ENCODE measurements around the gene PPP2R5A. TPM values are rescaled to one million over a fixed set of nuclear protein-coding genes. Genes with fewer than 3 reads are reported as not detected.
A peak's percentile ranks its signal among the peaks of the same experiment; 100 is the strongest.

PPP2R5A gene
- 10 to 100 TPM; 42.7 to 44.0 TPM for total RNA-seq

DNA sequence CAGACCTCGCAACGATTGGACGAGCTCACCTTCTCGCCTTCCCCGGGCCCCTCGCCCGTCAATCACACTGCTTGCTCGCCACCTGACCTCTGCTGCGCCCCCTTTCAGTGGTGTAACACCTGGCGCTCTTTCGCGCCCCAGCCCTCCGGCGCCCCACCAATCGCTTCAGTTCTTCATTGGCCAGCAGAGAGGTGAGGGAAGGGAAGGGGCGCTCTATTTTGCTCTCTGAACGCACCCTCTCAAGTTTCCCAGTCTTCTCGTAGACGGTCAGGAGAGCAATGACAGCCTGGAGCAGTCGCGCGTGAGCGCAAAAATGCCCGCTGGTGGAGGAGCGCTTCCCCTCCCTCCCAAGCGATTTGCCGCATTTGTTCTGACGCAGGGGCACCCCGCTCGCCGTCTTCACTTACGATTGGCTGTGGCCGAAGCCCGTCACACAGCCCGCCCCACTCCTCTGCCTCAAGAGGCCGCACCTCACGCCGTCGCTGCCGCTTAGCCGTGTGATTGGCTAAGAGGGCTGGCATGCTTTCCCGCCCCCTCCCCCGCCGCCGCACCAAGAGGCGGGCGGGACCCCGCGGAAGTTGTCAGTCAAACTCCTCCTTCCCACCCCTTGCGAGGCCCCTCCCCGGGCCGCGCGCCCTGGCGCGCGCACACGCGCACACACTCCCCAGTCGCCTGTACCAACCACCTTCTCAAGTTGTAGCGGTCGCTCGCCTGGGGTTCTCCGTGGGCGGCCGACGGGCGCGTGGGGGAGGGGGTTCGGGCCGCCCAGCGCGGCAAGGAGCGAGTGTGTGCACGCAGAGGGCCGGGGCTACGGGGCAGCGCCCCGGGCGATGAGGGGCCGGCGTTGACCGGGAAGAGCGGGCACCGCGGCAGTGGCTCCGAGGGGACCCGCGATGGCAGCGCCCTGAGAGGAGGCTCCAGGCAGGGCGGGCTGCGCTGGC lies at the start of gene PPP2R5A:
Gene PPP2R5A, plus strand, starts transcription at position 667 of the 941 bp plus-strand sequence. CDS start 701 bp downstream, outside the sequence.
- peak within 1 kb of the TSS; percentile 90 for H3K4me3 Mint-ChIP-seq
- H3K9me3 Mint-ChIP-seq (ENCODE audit: low read depth): no peaks in the 10 kb centered on the region
- DNase-seq (peak; percentile 99), ATAC-seq (peak; percentile 91)
- H3K4me1 Mint-ChIP-seq: peaks cover 35% of the 10 kb centered on the region
- H3K36me3 Mint-ChIP-seq: peaks cover 12% of the 10 kb centered on the region
- CTCF ChIA-PET: interaction anchor here (0.7 to 2.8 kb wide), 16 partner anchors 9 to 706 kb away, joined by 3 to 25 read pairs (median 4); partner anchors contain the start of genes DTL, INTS7 and SLC30A1
- H3K27ac Mint-ChIP-seq: peak within 1 kb of the TSS; percentile 96
- no peaks in the 10 kb centered on the region for H3K27me3 Mint-ChIP-seq

DNA sequence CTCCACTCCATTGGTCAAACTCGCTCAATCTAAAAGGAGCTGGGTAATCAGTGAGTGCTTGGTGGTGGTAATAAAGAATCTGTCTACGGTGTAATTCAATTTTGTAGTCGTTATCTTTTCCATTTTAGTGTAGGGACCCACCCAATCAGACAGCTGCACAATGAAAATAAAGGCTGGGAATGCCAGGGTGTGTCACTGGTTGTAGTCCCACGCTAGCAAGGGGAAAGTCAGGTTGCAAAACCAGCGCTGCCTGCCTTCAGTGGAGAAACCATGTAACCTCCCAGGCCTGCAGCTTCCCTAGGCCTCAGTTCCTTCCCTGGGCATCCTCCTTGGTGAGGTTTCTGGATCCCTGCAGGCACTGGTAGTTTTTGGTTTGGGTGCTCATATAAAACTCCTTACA lies 49.4 kb upstream of the PPP2R5A start:
- CTCF ChIA-PET: interaction anchor here (0.6 to 0.9 kb wide), 2 partner anchors 24 to 56 kb away, joined by 3 to 4 read pairs; no protein-coding TSS in a partner anchor
- DNase-seq (no peak), ATAC-seq (no peak)
- no peaks in the 10 kb centered on the region for H3K27me3 Mint-ChIP-seq
- no peak overlapping the region for H3K27ac Mint-ChIP-seq
- peaks cover 39% of the 10 kb centered on the region for H3K4me1 Mint-ChIP-seq
- H3K36me3 Mint-ChIP-seq: peaks cover 2% of the 10 kb centered on the region
- no peak overlapping the region for H3K4me3 Mint-ChIP-seq
- no peaks in the 10 kb centered on the region for H3K9me3 Mint-ChIP-seq (ENCODE audit: low read depth)

DNA sequence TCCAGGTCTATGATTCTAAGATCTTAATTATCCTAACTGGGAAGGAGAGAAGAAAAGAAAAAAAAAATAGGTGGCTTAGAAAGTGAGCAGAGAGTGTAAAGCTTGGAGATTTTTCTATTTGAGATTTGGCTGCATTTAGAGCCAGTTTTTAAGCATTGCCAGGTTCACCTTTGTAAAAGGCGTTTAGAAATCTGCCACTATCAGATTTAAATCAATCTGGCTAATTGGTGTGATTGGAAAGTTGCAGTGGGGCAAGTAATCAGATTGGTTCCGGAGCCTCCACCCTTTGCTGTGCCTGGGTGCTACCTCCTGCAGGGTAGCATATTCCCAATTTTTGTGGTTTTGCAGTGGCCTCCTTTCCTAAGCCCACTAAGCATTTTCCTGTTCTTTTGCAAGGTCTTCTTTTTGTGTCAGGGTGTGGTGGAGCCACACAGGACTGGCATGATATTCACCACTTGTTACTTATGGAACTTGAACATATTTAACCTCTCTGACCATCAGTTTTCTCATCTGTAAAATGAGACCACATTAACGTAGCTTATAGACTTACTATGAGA lies 48.5 kb upstream of the PPP2R5A start:
- Mint-ChIP-seq H3K9me3 (ENCODE audit: low read depth) (no peaks in the 10 kb centered on the region), H3K4me3 (no peak overlapping the region), H3K4me1 (peaks cover 38% of the 10 kb centered on the region), H3K27me3 (no peaks in the 10 kb centered on the region), H3K27ac (no peak overlapping the region), H3K36me3 (peaks cover 2% of the 10 kb centered on the region)
- no peak for ATAC-seq
- DNase-seq: no peak
- CTCF ChIA-PET: no interaction called here

DNA sequence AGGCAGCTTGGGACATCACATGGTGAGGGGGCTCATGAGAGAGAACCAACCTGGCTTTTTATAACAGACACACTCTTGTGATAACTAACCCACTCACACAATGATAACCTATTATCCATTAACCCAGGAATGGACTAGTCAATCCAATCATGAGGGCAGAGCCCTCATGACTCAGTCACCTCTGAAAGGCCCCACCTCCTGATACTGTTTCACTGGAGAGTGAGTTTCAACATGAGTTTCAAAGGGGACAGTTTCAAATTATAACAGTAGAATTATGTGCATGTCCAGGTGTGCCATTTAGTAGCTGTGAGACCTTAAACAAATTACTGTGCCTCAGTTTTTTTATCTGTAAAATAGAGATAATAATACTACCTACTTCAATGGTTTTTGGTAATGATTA lies 47.6 kb upstream of the PPP2R5A start:
- Mint-ChIP-seq H3K27ac (no peak overlapping the region), H3K36me3 (no peaks in the 10 kb centered on the region), H3K27me3 (no peaks in the 10 kb centered on the region), H3K9me3 (ENCODE audit: low read depth) (no peaks in the 10 kb centered on the region), H3K4me3 (no peak overlapping the region), H3K4me1 (peaks cover 30% of the 10 kb centered on the region)
- DNase-seq (peak; percentile 44), ATAC-seq (peak; percentile 47)
- CTCF ChIA-PET: interaction anchor here (1.6 kb wide), 2 partner anchors 10 to 18 kb away, joined by 4 to 6 read pairs; no protein-coding TSS in a partner anchor

DNA sequence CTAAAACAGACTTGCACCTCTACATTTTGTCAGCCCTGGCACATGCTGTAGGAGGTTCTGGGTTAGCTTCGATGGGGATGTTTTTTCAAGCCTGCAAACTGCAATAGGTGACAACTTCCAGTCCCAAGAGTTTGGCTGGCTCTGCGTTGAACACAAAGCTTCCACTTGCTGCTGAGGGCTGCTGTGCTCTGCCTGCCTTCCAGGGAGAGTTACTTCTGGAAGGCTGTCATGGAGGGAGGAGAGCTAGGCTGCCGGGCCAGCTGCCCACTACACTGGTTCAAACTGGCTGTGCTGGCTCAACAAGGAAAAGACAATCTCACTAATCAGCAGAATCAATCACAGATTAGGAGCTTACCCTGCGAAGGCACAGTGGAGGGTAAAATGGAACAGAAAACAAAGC lies 46.7 kb upstream of the PPP2R5A start:
- H3K4me1 Mint-ChIP-seq: peaks cover 24% of the 10 kb centered on the region
- no peak overlapping the region for H3K4me3 Mint-ChIP-seq
- H3K27ac Mint-ChIP-seq: no peak overlapping the region
- H3K27me3 Mint-ChIP-seq: no peaks in the 10 kb centered on the region
- ATAC-seq: no peak
- CTCF ChIA-PET: interaction anchor here (1.6 kb wide), 2 partner anchors 9 to 18 kb away, joined by 4 to 6 read pairs; no protein-coding TSS in a partner anchor
- no peaks in the 10 kb centered on the region for H3K36me3 Mint-ChIP-seq
- no peaks in the 10 kb centered on the region for H3K9me3 Mint-ChIP-seq (ENCODE audit: low read depth)
- DNase-seq: no peak

DNA sequence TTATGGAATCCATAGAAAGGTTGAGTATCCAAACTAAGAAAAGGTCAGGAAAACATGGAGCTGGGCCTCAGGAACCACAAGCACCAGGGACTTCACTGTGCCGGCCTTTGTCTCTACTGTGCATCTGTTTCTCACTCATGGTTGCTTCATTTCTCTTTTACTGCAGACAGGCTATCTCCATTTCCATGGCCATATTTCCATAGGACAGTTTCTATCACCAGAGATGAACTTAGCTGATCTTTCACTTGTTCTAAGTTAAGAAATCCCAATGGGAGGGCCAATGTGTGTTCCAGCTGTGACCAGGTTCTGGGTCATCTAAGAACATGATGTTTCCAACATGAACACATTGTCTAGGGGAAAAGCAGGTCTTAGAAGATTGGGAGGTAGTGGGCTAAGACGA lies 43.7 kb upstream of the PPP2R5A start:
- Mint-ChIP-seq H3K9me3 (ENCODE audit: low read depth) (no peaks in the 10 kb centered on the region), H3K36me3 (no peaks in the 10 kb centered on the region), H3K4me3 (no peak overlapping the region), H3K27me3 (no peaks in the 10 kb centered on the region), H3K27ac (no peak overlapping the region), H3K4me1 (peaks cover 11% of the 10 kb centered on the region)
- DNase-seq (no peak), ATAC-seq (no peak)
- CTCF ChIA-PET: interaction anchor here (0.8 kb wide), 1 partner anchor 9 kb away, joined by 3 read pairs; no protein-coding TSS in a partner anchor

DNA sequence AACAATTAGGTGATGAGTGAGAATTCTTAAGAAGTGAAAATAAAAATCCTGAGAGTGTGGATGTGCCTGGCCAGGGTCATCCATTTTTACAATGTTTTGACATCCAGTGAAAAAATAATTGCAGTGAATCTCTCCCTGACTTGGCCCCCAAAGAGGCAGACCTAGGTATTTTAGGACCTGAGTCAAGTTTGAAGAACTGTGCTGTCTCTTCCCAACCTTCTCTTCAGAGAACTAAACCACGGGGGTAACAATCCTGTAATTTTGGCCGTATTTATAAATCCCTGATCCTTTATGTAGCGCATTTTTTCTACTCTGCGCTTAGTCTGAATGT lies 43.3 kb upstream of the PPP2R5A start:
- Mint-ChIP-seq H3K9me3 (ENCODE audit: low read depth) (no peaks in the 10 kb centered on the region), H3K27ac (no peak overlapping the region), H3K27me3 (no peaks in the 10 kb centered on the region), H3K4me3 (no peak overlapping the region), H3K36me3 (no peaks in the 10 kb centered on the region), H3K4me1 (peaks cover 11% of the 10 kb centered on the region)
- CTCF ChIA-PET: interaction anchor here (0.8 kb wide), 1 partner anchor 10 kb away, joined by 3 read pairs; no protein-coding TSS in a partner anchor
- no peak for DNase-seq
- no peak for ATAC-seq

DNA sequence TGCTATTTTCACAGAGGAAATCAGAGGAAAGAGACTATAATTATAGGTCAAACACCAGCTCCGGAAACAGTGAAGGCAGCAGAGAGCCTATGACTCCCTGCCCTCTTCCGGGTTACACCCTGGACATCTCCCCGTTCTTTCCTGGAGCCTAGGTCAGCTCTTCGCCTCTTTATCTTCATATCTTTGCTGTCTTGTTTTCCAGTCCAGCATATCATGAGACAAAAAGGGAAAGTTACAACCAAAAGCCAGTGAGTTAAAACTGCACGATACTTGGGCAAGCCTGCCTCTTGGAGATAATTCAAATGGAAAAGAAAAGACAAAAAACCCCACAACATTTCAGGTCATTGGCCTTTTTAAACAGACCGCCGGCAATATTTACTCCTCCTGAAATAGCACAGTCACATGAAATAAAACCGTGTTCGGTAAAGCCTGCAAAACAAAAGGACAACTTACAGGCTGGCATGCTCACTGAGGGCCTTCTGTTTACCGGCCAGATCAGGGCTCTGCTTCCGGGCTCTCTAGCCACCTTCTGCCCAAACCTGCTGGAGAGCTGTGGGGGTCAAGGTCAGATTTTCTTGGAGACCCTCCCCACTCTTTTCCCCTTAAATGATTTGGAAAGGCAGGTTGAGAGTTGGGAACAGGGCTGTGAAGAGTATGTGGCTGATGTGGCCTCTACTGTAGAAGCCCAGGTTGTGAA lies 42.8 kb upstream of the PPP2R5A start:
- H3K36me3 Mint-ChIP-seq: no peaks in the 10 kb centered on the region
- CTCF ChIA-PET: interaction anchor here (1.2 kb wide), 1 partner anchor 41 kb away, joined by 3 read pairs; no protein-coding TSS in a partner anchor
- no peak for DNase-seq
- H3K4me1 Mint-ChIP-seq: peaks cover 11% of the 10 kb centered on the region
- no peak for ATAC-seq
- no peaks in the 10 kb centered on the region for H3K27me3 Mint-ChIP-seq
- H3K4me3 Mint-ChIP-seq: no peak overlapping the region
- peak overlapping the region; percentile 78 for H3K27ac Mint-ChIP-seq
- no peaks in the 10 kb centered on the region for H3K9me3 Mint-ChIP-seq (ENCODE audit: low read depth)

DNA sequence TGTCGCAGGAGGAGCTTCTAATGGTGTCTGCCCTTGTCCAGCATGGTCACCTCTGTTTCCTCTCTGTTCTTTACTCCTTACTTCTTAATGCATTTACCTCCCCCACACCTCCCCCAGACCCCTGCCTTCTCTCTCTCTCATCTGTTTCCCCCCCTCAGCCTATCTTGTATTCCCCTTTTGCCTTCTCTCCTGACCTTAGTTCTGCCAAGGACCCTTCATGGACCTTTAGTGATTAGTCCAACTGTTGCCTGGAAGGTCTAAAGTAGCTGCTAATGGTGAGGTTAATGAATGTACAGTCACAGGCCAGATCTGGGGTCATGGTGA lies 42.3 kb upstream of the PPP2R5A start:
- ATAC-seq (no peak), DNase-seq (no peak)
- Mint-ChIP-seq H3K4me3 (no peak overlapping the region), H3K9me3 (ENCODE audit: low read depth) (no peaks in the 10 kb centered on the region), H3K27me3 (no peaks in the 10 kb centered on the region), H3K4me1 (peaks cover 11% of the 10 kb centered on the region), H3K27ac (no peak overlapping the region), H3K36me3 (no peaks in the 10 kb centered on the region)
- CTCF ChIA-PET: interaction anchor here (1.2 kb wide), 1 partner anchor 40 kb away, joined by 3 read pairs; no protein-coding TSS in a partner anchor

DNA sequence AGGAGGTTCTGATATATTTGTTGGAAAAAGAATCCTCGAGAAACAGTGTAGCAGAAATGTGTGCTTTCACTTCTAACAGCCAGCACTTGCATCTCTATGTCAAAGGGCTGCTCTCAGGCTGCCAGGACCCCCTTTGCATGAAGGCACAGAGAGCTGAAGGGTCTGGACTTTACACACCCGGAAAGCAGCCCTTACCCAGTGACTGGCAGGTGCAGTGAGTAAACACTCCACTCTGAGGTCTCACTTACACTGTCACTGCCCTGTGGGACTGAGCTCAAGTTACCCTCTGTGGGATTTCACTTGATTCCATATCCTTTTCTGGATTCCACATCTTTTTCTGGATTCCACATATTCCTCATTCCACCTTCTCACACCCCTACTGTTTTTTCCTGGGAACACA lies 40.8 kb upstream of the PPP2R5A start:
- Mint-ChIP-seq H3K4me3 (no peak overlapping the region), H3K36me3 (no peaks in the 10 kb centered on the region), H3K27me3 (no peaks in the 10 kb centered on the region), H3K4me1 (peaks cover 6% of the 10 kb centered on the region), H3K9me3 (ENCODE audit: low read depth) (no peaks in the 10 kb centered on the region), H3K27ac (no peak overlapping the region)
- ATAC-seq: no peak
- no peak for DNase-seq
- CTCF ChIA-PET: interaction anchor here (2.5 kb wide), 1 partner anchor 11 kb away, joined by 6 read pairs; no protein-coding TSS in a partner anchor

DNA sequence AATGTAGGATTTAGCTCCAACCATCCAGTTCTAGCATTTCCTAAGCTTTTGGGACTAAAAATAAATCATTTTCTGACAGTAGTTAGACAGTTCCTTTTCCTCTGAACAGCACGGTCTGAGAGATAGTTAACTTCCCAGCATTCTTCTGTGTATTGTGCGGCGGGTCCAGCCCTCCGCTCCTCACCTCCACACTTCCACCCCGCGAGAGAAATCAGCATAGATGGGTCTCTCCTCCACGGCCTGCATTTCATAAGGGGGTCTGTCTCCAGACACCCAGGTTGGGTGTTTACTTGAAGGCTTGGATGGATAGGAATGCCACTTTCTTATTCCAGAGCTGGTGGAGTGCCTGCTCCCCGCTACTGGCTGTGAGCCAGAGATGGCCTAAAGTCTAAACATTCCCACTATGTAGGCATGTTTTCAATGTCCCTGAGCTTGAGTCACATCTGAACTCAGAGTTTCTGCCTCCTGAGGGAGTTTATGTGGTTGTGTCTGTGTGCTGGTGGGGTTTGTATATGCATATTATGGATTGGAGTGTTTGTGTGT lies 38.0 kb upstream of the PPP2R5A start:
- Mint-ChIP-seq H3K9me3 (ENCODE audit: low read depth) (no peaks in the 10 kb centered on the region), H3K27me3 (no peaks in the 10 kb centered on the region), H3K27ac (no peak overlapping the region), H3K4me3 (no peak overlapping the region), H3K36me3 (peaks cover 2% of the 10 kb centered on the region), H3K4me1 (peaks cover 12% of the 10 kb centered on the region)
- CTCF ChIA-PET: interaction anchor here (1.3 kb wide), 1 partner anchor 9 kb away, joined by 4 read pairs; no protein-coding TSS in a partner anchor
- no peak for DNase-seq
- ATAC-seq: no peak

DNA sequence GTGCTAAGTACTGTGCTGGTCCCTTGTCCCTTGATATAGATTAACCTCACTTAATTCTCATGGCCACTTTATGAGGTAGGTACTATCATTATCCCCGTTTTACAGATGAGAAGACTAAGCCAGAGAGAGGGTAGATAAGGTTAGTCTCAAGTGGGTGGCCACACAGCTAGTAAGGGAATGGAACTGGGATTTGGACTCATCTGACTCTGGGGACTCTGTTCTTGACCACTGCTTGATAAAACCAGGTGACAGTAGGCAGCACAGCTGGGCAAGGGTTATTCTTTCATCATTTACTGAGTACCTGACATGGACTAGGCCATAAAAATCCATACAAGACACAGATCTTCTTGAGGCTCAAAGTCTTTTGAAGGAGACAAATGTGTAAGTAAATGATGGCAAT lies 37.2 kb upstream of the PPP2R5A start:
- no peak for ATAC-seq

More for the DNA sequence above, 37.2 kb upstream of the PPP2R5A start:
- Mint-ChIP-seq H3K9me3 (ENCODE audit: low read depth) (no peaks in the 10 kb centered on the region), H3K36me3 (peaks cover 2% of the 10 kb centered on the region), H3K27ac (no peak overlapping the region), H3K4me1 (peaks cover 15% of the 10 kb centered on the region), H3K27me3 (no peaks in the 10 kb centered on the region), H3K4me3 (no peak overlapping the region)
- CTCF ChIA-PET: interaction anchor here (1.3 kb wide), 1 partner anchor 10 kb away, joined by 4 read pairs; no protein-coding TSS in a partner anchor
- no peak for DNase-seq
